DOHH2 (cell line): ENCODE results near the gene AHSP.

ENCODE experiments used
- H3F3A ChIP-seq: fragments of 200-600 bp; sonication (generic), shearing (Covaris generic); 2 replicates; pipeline ENCODE4 v1.6.0; 2016; ENCODE audit warnings: antibody characterized with exemption, mild to moderate bottlenecking; ENCODE audit not compliant: control insufficient read depth, insufficient read depth
- H3K27ac ChIP-seq: fragments of 200-600 bp; sonication (generic); 2 replicates; pipeline ENCODE4 v1.5.1; 2014; ENCODE audit warnings: low read depth, mild to moderate bottlenecking, low read length, moderate library complexity
- H3K27me3 ChIP-seq: fragments of 200-600 bp; sonication (generic); 2 replicates; pipeline ENCODE4 v1.6.1; 2014; ENCODE audit warnings: mild to moderate bottlenecking, low read length, mixed read lengths; ENCODE audit not compliant: control insufficient read depth
- H3K36me3 ChIP-seq: fragments of 200-600 bp; sonication (generic); 2 replicates; pipeline ENCODE4 v1.6.1; 2014; ENCODE audit warnings: mild to moderate bottlenecking, low read length, moderate library complexity, mixed read lengths; ENCODE audit not compliant: control insufficient read depth
- H3K4me1 ChIP-seq: fragments of 200-600 bp; sonication (generic); 2 replicates; pipeline ENCODE4 v1.6.1; 2014; ENCODE audit warnings: mild to moderate bottlenecking, low read length, mixed read lengths; ENCODE audit not compliant: control insufficient read depth
- H3K4me2 ChIP-seq: fragments of 200-600 bp; sonication (generic); 2 replicates; pipeline ENCODE4 v1.6.0; 2014; ENCODE audit warnings: mild to moderate bottlenecking, low read length, moderate library complexity
- H3K4me3 ChIP-seq: fragments of 200-600 bp; sonication (generic); 2 replicates; pipeline ENCODE4 v1.5.1; 2014; ENCODE audit warnings: mild to moderate bottlenecking, low read length, mixed read lengths
- H3K79me2 ChIP-seq: fragments of 200-600 bp; sonication (generic); 2 replicates; pipeline ENCODE4 v1.6.1; 2014; ENCODE audit warnings: mild to moderate bottlenecking, low read length, mixed read lengths; ENCODE audit not compliant: control insufficient read depth
- H3K9me2 ChIP-seq: fragments of 200-600 bp; sonication (generic); replicated peaks from 2 replicates; pipeline ENCODE4 v1.6.1; 2014; ENCODE audit warnings: mild to moderate bottlenecking, low read length, mixed read lengths; ENCODE audit not compliant: control insufficient read depth
- H3K9me3 ChIP-seq: fragments of 200-600 bp; sonication (generic); 2 replicates; pipeline ENCODE4 v1.6.1; 2014; ENCODE audit warnings: antibody characterized with exemption, low read length, mixed read lengths; ENCODE audit not compliant: control insufficient read depth, insufficient read depth
- H4K20me1 ChIP-seq: fragments of 200-600 bp; sonication (generic); 2 replicates; pipeline ENCODE4 v1.6.0; 2014; ENCODE audit warnings: low read depth, mild to moderate bottlenecking, antibody characterized with exemption, low read length, moderate library complexity; ENCODE audit not compliant: control insufficient read depth, insufficient read depth
- EZH2phosphoT487 ChIP-seq: fragments of 200-600 bp; sonication (generic); IDR thresholded peaks from 2 replicates; pipeline ENCODE4 v1.6.1; 2017; ENCODE audit warnings: borderline replicate concordance, mild to moderate bottlenecking, antibody characterized with exemption, low read length, moderate library complexity, mixed read lengths
- TF ChIP-seq, protein P1 (sequence below): fragments of 200-600 bp; sonication (generic); IDR thresholded peaks from one replicate; pipeline ENCODE4 v1.5.1; 2014; ENCODE audit warnings: antibody characterized with exemption, mild to moderate bottlenecking, low read depth, low read length; ENCODE audit not compliant: poor library complexity, severe bottlenecking

The AHSP gene, protein sequence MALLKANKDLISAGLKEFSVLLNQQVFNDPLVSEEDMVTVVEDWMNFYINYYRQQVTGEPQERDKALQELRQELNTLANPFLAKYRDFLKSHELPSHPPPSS

GRCh38 chr16:31527734-31528274, at the start of gene AHSP:
AHSP (plus strand) TSS chr16:31527900; CDS start chr16:31528140, 240 bp downstream.
- no peak within 1 kb of the TSS for H3K4me3 ChIP-seq
- H3K4me1 ChIP-seq = no peaks in the 10 kb centered on the region
- H3K4me2 ChIP-seq = no peak within 1 kb of the TSS
- no peaks in the 10 kb centered on the region for H3K9me3 ChIP-seq
- no peaks in the 10 kb centered on the region for H4K20me1 ChIP-seq
- no peaks in the 10 kb centered on the region for H3K36me3 ChIP-seq
- no peaks in the 10 kb centered on the region for H3F3A ChIP-seq
- TF ChIP-seq, protein P1, sequence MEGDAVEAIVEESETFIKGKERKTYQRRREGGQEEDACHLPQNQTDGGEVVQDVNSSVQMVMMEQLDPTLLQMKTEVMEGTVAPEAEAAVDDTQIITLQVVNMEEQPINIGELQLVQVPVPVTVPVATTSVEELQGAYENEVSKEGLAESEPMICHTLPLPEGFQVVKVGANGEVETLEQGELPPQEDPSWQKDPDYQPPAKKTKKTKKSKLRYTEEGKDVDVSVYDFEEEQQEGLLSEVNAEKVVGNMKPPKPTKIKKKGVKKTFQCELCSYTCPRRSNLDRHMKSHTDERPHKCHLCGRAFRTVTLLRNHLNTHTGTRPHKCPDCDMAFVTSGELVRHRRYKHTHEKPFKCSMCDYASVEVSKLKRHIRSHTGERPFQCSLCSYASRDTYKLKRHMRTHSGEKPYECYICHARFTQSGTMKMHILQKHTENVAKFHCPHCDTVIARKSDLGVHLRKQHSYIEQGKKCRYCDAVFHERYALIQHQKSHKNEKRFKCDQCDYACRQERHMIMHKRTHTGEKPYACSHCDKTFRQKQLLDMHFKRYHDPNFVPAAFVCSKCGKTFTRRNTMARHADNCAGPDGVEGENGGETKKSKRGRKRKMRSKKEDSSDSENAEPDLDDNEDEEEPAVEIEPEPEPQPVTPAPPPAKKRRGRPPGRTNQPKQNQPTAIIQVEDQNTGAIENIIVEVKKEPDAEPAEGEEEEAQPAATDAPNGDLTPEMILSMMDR = no peak
- TF ChIP-seq EZH2phosphoT487 = no peak
- H3K9me2 ChIP-seq = no peaks in the 10 kb centered on the region
- no peaks in the 10 kb centered on the region for H3K79me2 ChIP-seq
- no peaks in the 10 kb centered on the region for H3K27me3 ChIP-seq
- H3K27ac ChIP-seq = no peak within 1 kb of the TSS

GRCh38 chr16:31478956-31479355, 48.7 kb upstream of the AHSP start:
- Histone ChIP-seq H3K79me2 (no peaks in the 10 kb centered on the region), H3K9me3 (no peaks in the 10 kb centered on the region), H3F3A (no peaks in the 10 kb centered on the region), H3K27ac (no peak overlapping the region), H3K36me3 (no peaks in the 10 kb centered on the region), H3K4me1 (peaks cover 12% of the 10 kb centered on the region), H3K4me2 (no peak overlapping the region), H3K9me2 (no peaks in the 10 kb centered on the region), H4K20me1 (no peaks in the 10 kb centered on the region), H3K27me3 (peaks cover 26% of the 10 kb centered on the region), H3K4me3 (no peak overlapping the region)
- no peak for TF ChIP-seq EZH2phosphoT487
- TF ChIP-seq, protein P1 = no peak

GRCh38 chr16:31479751-31480150, 47.9 kb upstream of the AHSP start:
- Histone ChIP-seq H3K9me3 (no peaks in the 10 kb centered on the region), H3K27ac (no peak overlapping the region), H3K27me3 (peaks cover 26% of the 10 kb centered on the region), H3F3A (no peaks in the 10 kb centered on the region), H4K20me1 (no peaks in the 10 kb centered on the region), H3K9me2 (no peaks in the 10 kb centered on the region), H3K79me2 (no peaks in the 10 kb centered on the region), H3K4me3 (no peak overlapping the region), H3K4me2 (no peak overlapping the region), H3K36me3 (no peaks in the 10 kb centered on the region), H3K4me1 (peaks cover 12% of the 10 kb centered on the region)
- TF ChIP-seq EZH2phosphoT487 = no peak
- TF ChIP-seq, protein P1 = no peak
